Activated naive CD8-positive, alpha-beta T cell (primary cell): ENCODE data around the gene OR8B8.
"Not testable (repeated sequence)": the region's sequence is repeated elsewhere in the genome, so short reads cannot be mapped to it uniquely, and the experiment has no call there.

ENCODE experiments used
- H3K27ac Mint-ChIP-seq: one replicate; pipeline ENCODE4 v1.8.0; 2021; ENCODE audit warnings: mixed read lengths
- H3K27me3 Mint-ChIP-seq: one replicate; pipeline ENCODE4 v1.8.0; 2021; ENCODE audit warnings: mixed read lengths
- H3K36me3 Mint-ChIP-seq: one replicate; pipeline ENCODE4 v1.8.0; 2021; ENCODE audit warnings: mixed read lengths
- H3K4me1 Mint-ChIP-seq: one replicate; pipeline ENCODE4 v1.8.0; 2021; ENCODE audit warnings: low read depth, mixed read lengths
- H3K4me3 Mint-ChIP-seq: one replicate; pipeline ENCODE4 v1.8.0; 2021; ENCODE audit warnings: mild to moderate bottlenecking, mixed read lengths
- H3K9me3 Mint-ChIP-seq: one replicate; pipeline ENCODE4 v1.8.0; 2021; ENCODE audit warnings: low read depth, mixed read lengths

Gene OR8B8

DNA sequence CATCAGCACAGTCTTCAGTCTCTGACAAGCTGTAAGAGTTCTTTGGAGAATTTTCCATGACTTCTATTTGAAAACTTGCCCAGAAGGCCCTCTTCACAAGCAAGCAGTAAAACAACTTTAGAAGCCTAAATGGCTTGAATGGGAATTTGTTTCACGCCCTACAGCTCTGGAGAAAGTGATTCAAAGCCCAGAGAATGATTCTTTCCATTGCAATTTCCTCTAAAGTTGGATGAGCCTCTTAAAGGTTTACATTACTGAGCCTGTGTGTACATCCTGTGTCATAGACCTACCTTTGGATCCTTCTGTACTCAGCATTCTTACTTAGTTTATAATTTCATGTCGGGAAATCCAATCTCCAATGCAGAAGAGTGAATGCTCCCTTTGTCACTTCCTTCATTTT lies 39.9 kb downstream of the OR8B8 start:
- H3K4me1 Mint-ChIP-seq: no peaks in the 10 kb centered on the region
- no peaks in the 10 kb centered on the region for H3K36me3 Mint-ChIP-seq
- H3K27me3 Mint-ChIP-seq: peaks cover 12% of the 10 kb centered on the region
- H3K4me3 Mint-ChIP-seq: no peak overlapping the region
- no peak overlapping the region for H3K27ac Mint-ChIP-seq
- no peaks in the 10 kb centered on the region for H3K9me3 Mint-ChIP-seq

DNA sequence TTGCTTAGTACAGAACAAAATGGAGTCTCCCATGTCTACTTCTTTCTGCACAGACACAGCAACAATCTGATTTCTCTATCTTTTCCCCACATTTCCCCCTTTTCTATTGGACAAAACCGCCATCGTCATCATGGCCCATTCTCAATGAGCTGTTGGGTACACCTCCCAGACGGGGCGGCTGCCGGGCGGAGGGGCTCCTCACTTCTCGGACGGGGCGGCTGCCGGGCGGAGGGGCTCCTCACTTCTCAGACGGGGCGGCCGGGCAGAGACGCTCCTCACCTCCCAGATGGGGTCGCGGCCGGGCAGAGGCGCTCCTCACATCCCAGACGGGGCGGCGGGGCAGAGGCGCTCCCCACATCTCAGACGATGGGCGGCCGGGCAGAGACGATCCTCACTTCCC lies 42.3 kb downstream of the OR8B8 start:
- not testable (repeated sequence) for H3K27ac Mint-ChIP-seq, H3K27me3 Mint-ChIP-seq, H3K4me3 Mint-ChIP-seq, H3K4me1 Mint-ChIP-seq, H3K36me3 Mint-ChIP-seq, H3K9me3 Mint-ChIP-seq

DNA sequence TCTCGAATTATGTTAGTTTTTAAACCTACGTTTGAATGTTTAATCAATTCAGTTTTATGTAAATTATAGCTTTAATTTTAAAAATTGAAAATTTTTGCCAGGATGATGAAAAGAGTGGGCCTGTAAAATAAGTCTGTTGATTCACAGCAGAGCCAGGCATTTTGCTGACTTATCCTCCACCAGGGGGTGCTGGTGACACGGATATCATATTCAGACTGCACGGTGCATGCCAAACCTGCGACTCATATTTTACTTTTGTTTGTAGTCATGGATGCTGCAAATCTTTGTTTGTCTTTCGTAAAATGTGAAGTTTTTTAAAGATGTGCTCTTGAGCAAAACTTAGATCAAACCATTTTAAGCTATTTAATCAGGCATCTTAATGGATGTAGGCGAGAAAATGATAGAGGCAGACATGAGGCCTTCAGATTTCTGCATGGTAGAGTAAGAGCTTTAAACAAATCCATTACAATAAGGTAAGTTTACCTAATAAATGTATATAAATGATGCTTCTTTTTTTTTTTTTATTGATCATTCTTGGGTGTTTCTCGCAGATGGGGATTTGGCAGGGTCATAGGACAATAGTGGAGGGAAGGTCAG lies 43.1 kb downstream of the OR8B8 start:
- Mint-ChIP-seq H3K4me1 (no peaks in the 10 kb centered on the region), H3K9me3 (no peaks in the 10 kb centered on the region), H3K27me3 (peaks cover 5% of the 10 kb centered on the region), H3K4me3 (no peak overlapping the region), H3K27ac (no peak overlapping the region), H3K36me3 (no peaks in the 10 kb centered on the region)

DNA sequence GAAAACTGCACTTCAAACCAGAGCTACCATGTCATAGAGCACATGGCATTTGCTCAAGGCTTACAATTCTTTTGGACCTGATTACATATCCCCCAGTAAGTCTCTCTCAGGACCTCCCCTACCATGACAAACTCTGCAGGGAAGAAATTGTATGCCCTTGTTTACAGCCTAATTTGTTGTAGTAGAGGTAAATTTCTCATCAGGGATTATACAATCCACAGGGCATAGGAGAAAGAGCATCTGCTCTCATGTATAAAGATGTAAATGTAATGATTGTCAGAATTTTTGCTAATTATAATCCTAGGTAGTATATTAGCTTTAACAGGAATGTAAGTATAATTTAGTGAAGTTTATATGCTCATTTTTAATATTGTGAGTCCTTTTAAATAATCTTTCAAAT lies 46.6 kb downstream of the OR8B8 start, which contains the start of gene OR8B3:
TSS of gene OR8B3 (minus strand) at position 101 of the 400 bp plus-strand sequence. CDS start 1,673 bp downstream, outside the sequence.
- Mint-ChIP-seq H3K4me3 (no peak within 1 kb of the TSS), H3K36me3 (no peaks in the 10 kb centered on the region), H3K9me3 (no peaks in the 10 kb centered on the region), H3K27ac (no peak within 1 kb of the TSS), H3K4me1 (no peaks in the 10 kb centered on the region), H3K27me3 (peaks cover 2% of the 10 kb centered on the region)

DNA sequence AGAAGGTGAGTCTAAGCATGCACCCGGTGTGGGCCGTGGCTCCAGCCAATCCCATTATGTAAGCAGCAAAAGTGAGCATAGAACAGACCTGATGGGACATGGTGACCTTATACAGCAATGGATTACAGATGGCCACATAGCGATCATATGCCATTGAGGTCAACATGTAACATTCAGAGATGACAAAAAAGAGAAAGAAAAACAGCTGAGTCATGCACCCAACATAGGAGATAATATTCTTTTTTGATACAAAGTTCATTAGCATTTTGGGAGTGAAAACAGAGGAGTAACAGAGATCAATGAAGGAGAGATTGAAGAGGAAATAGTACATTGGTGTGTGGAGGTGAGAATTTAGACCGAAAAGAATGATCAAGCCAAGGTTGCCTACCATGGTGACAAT lies 48.6 kb downstream of the OR8B8 start:
- not testable (repeated sequence) for H3K4me1 Mint-ChIP-seq, H3K36me3 Mint-ChIP-seq, H3K27ac Mint-ChIP-seq, H3K9me3 Mint-ChIP-seq, H3K4me3 Mint-ChIP-seq, H3K27me3 Mint-ChIP-seq

DNA sequence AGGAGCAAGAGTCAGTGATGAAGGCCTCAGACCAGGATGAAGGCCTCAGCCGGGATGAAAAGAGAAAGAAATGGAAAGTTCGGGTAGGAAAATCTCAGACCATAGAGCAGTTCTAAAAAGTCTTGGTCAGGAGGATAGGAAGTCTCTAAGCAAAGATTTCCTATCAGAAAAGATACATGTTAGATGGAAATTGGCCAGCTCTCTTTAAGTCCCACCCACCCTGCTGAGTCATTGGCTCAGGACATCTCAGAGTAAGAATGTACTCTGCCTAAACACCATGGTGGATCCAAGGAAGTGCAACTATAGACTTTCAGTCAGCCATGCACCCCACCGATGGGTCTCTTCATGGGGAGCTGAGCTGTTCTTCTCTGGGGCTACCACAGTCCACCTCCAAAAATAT lies 51.1 kb downstream of the OR8B8 start:
- Mint-ChIP-seq H3K27me3 (peaks cover 6% of the 10 kb centered on the region), H3K27ac (no peak overlapping the region), H3K4me3 (no peak overlapping the region), H3K4me1 (no peaks in the 10 kb centered on the region), H3K9me3 (no peaks in the 10 kb centered on the region), H3K36me3 (no peaks in the 10 kb centered on the region)
